Psoas muscle (tissue), 8 donors: ENCODE measurements around the gene TMEM269. TPM values are rescaled to one million over a fixed set of nuclear protein-coding genes. Genes with fewer than 3 reads are reported as not detected.

Experiments used
- ATAC-seq, 4 donors: fragments of 200-7000 bp; cut with Tn5 transposase; one replicate each; pipeline ENCODE4 v1.9.1; 2020; ENCODE audit warnings: moderate library complexity in 3 of 4, mild to moderate bottlenecking in 2 of 4
- DNase-seq, 2 donors: peaks; one replicate each; pipeline ENCODE4 v3.0.0-alpha.2; 2020
- H3K27ac ChIP-seq: fragments of 200-600 bp; one replicate; pipeline ENCODE4 v1.8.0; 2022
- H3K27me3 ChIP-seq, 3 donors: fragments of 200-600 bp in 1 of 3; one replicate each; pipeline versions ENCODE4 v1.6.1 to v1.8.0; 2013 to 2022; ENCODE audit warnings: low read length in 2 of 3, mild to moderate bottlenecking in 2 of 3, moderate library complexity in 1 of 3; ENCODE audit not compliant: insufficient read depth in 3 of 3
- H3K36me3 ChIP-seq, 2 donors: fragments of 200-600 bp in 1 of 2; one replicate each; pipeline versions ENCODE4 v1.6.1 to v1.8.0; 2013 to 2022; ENCODE audit warnings: low read depth in 1 of 2, mild to moderate bottlenecking in 1 of 2, moderate library complexity in 1 of 2; ENCODE audit not compliant: insufficient read depth in 1 of 2
- H3K4me1 ChIP-seq: fragments of 200-600 bp; one replicate; pipeline ENCODE4 v1.8.0; 2022
- H3K4me3 ChIP-seq: fragments of 200-600 bp; one replicate; pipeline ENCODE4 v1.8.0; 2022; ENCODE audit warnings: mild to moderate bottlenecking
- H3K9me3 ChIP-seq: fragments of 200-600 bp; one replicate; pipeline ENCODE4 v1.8.0; 2022
- CTCF ChIP-seq: fragments of 200-600 bp; IDR thresholded peaks from one replicate; pipeline ENCODE4 v1.8.0; 2022; ENCODE audit warnings: antibody characterized with exemption
- WGBS, 3 donors: extraction: QIAGEN DNeasy Blood & Tissue Kit; methylation state at CpG; one replicate each; pipeline versions ENCODE4 v1.1.6 to v1.1.7; 2013; 5-methylcytosine and 5-hydroxymethylcytosine counted together
- intact Hi-C, 2 donors: fragments of 100-400 bp; cut with DNase I; formaldehyde crosslinking; loops; one replicate each; pipeline versions ENCODE4 v1.11.0 to v1.14.2; 2022
- polyA plus RNA-seq, 3 donors: library from polyadenylated mRNA; stranded (reverse); fragments of 200-250 nt; gene quantifications; one replicate each; pipeline ENCODE4 v1.2.3, GENCODE V29; 2013
- total RNA-seq, 4 donors: library from RNA; stranded (reverse); fragmentation: NEBNext Ultra II Directional in 2 of 4; extraction: Animal tissue kit (Norgen Biotek cat#: 25700) in 2 of 4; gene quantifications; one replicate each; pipeline versions ENCODE4 v1.2.1 to v1.2.4, GENCODE V29; 2021 to 2023
- donor health status: healthy with polysubstance abuse.
- donor health status: DM: no; HTN: no; CAD: no; lungs with moderate emphysema.
- donor health status: Bipolar disorder and iron deficiency.
- donor health status: healthy.
- donor health status: DM: yes; HTN: yes; CAD: no.
- donor health status: DM: no; HTN: no; CAD: no.
- donor health status: DM: no; HTN: no; CAD: no.
- donor health status: DM: yes; HTN: yes; CAD: no.

The TMEM269 gene
- total and polyA plus RNA-seq, 7 donors = 0.05 to 0.89 (median 0.15) TPM

- Histone ChIP-seq H3K4me3 (no peak overlapping the region), H3K36me3 (peaks cover 0 to 28% of the 10 kb centered on the region in 2 donors), H3K4me1 (peaks cover 5% of the 10 kb centered on the region), H3K9me3 (no peaks in the 10 kb centered on the region), H3K27me3 (no peaks in the 10 kb centered on the region), H3K27ac (no peak overlapping the region)
- 62 to 73% (median 62%) methylated on average over 3 of the region's 3 CpGs for WGBS, 3 donors
- no peak for DNase-seq
- no peak for ATAC-seq
- TF ChIP-seq CTCF = no peak
- intact Hi-C loops = loop anchor here in 1 of 2 donors (10.0 kb wide), 1 partner anchor 76 kb away; the partner anchor contains the start of genes C1orf50 and P3H1
Measured at GRCh38 chr1:42841010-42841409, 56.2 kb downstream of the TMEM269 start.

- DNase-seq = no peak
- no peak for ATAC-seq
- Histone ChIP-seq H3K36me3 (peaks cover 0 to 28% of the 10 kb centered on the region in 2 donors), H3K4me1 (peaks cover 5% of the 10 kb centered on the region), H3K9me3 (no peaks in the 10 kb centered on the region), H3K27ac (no peak overlapping the region), H3K27me3 (no peaks in the 10 kb centered on the region), H3K4me3 (no peak overlapping the region)
- TF ChIP-seq CTCF = no peak
- intact Hi-C loops = loop anchor here in 1 of 2 donors (10.0 kb wide), 1 partner anchor 77 kb away; the partner anchor contains the start of genes C1orf50 and P3H1
- WGBS, 3 donors = 73 to 98% (median 95%) methylated on average over 2 of the region's 2 CpGs
Measured at GRCh38 chr1:42841440-42842147, 56.8 kb downstream of the TMEM269 start.

- no peak for ATAC-seq
Measured at GRCh38 chr1:42844592-42845140, 59.9 kb downstream of the TMEM269 start.

GRCh38 chr1:42845193-42845592, 60.4 kb downstream of the TMEM269 start:
- 56 to 68% (median 61%) methylated on average over 1 of the region's 1 CpG for whole genome bisulfite sequencing, 3 donors
- Histone ChIP-seq H3K36me3 (peaks cover 3 to 23% of the 10 kb centered on the region in 2 donors), H3K4me1 (peaks cover 18% of the 10 kb centered on the region), H3K4me3 (peak overlapping the region; percentile 73), H3K27me3 (no peaks in the 10 kb centered on the region), H3K27ac (no peak overlapping the region), H3K9me3 (no peaks in the 10 kb centered on the region)
- no peak for ATAC-seq
- intact Hi-C loops = loop anchor here in 1 of 2 donors (10.0 kb wide), 1 partner anchor 80 kb away; the partner anchor contains the start of genes C1orf50 and P3H1
- no peak for DNase-seq
- no peak for TF ChIP-seq CTCF

More at GRCh38 chr1:42844592-42845140, 59.9 kb downstream of the TMEM269 start:
- intact Hi-C loops = loop anchor here (1.0 to 10.0 kb wide), 2 partner anchors 26 to 80 kb away; partner anchors contain the start of genes C1orf50 (in 1 of the 2) and P3H1 (in 1 of the 2)
- TF ChIP-seq CTCF = no peak
- no peak for DNase-seq
- Histone ChIP-seq H3K36me3 (peaks cover 2 to 23% of the 10 kb centered on the region in 2 donors), H3K27ac (no peak overlapping the region), H3K4me1 (peaks cover 18% of the 10 kb centered on the region), H3K27me3 (no peaks in the 10 kb centered on the region), H3K4me3 (no peak overlapping the region), H3K9me3 (no peaks in the 10 kb centered on the region)
- WGBS, 3 donors = 88 to 99% (median 91%) methylated on average over 4 of the region's 4 CpGs
